Dendritic cell treated with granulocyte-macrophage colony-stimulating factor and Interleukin-4, amounts not matched to agents 40 ng/mL and 50 ng/mL, for 4 days (primary cell): Measurements from ENCODE around the gene IFI6.
A peak's percentile ranks its signal among the peaks of the same experiment; 100 is the strongest.
"Not testable (repeated sequence)": the region's sequence is repeated elsewhere in the genome, so short reads cannot be mapped to it uniquely, and the experiment has no call there.

Experiments used
- H3K27ac Mint-ChIP-seq: one replicate; pipeline ENCODE4 v1.8.0; 2022; ENCODE audit warnings: mild to moderate bottlenecking, mixed read lengths
- H3K27me3 Mint-ChIP-seq: one replicate; pipeline ENCODE4 v1.8.0; 2022; ENCODE audit warnings: mild to moderate bottlenecking, mixed read lengths
- H3K36me3 Mint-ChIP-seq: one replicate; pipeline ENCODE4 v1.8.0; 2022; ENCODE audit warnings: low read depth, mixed read lengths
- H3K4me1 Mint-ChIP-seq: one replicate; pipeline ENCODE4 v1.8.0; 2022; ENCODE audit warnings: low read depth, mixed read lengths
- H3K4me3 Mint-ChIP-seq: one replicate; pipeline ENCODE4 v1.8.0; 2022; ENCODE audit warnings: mild to moderate bottlenecking, moderate library complexity, mixed read lengths
- H3K9me3 Mint-ChIP-seq: one replicate; pipeline ENCODE4 v1.8.0; 2022; ENCODE audit warnings: mixed read lengths
- intact Hi-C: fragments of 100-400 bp; cut with micrococcal nuclease; formaldehyde crosslinking; loops from one replicate; pipeline ENCODE4 v1.15.0; 2022

IFI6 gene

DNA sequence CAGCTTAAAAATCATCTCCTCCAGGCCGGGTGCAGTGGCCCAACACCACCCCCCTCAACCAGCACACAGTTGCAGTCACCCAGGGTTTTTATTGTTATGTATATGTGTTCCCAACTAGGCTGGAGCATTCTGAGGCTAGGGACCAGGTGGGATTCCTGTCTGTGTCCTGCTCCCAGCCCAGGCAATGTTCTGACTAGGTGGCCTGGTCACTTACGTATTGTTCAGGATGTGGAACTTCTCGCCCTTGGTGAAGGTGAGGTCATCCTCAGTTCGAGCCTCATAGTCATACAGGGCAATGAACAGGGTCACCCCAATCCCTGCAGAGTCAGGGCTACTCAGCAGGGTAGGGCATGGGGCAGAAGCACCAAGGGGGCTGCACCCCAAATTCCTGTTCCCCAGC is 49.2 kb downstream of the IFI6 start:
- Mint-ChIP-seq H3K9me3 (no peaks in the 10 kb centered on the region), H3K27ac (no peak overlapping the region), H3K4me1 (peaks cover 36% of the 10 kb centered on the region), H3K27me3 (no peaks in the 10 kb centered on the region), H3K4me3 (no peak overlapping the region), H3K36me3 (peaks cover 23% of the 10 kb centered on the region)
- intact Hi-C loops = no loop called here

DNA sequence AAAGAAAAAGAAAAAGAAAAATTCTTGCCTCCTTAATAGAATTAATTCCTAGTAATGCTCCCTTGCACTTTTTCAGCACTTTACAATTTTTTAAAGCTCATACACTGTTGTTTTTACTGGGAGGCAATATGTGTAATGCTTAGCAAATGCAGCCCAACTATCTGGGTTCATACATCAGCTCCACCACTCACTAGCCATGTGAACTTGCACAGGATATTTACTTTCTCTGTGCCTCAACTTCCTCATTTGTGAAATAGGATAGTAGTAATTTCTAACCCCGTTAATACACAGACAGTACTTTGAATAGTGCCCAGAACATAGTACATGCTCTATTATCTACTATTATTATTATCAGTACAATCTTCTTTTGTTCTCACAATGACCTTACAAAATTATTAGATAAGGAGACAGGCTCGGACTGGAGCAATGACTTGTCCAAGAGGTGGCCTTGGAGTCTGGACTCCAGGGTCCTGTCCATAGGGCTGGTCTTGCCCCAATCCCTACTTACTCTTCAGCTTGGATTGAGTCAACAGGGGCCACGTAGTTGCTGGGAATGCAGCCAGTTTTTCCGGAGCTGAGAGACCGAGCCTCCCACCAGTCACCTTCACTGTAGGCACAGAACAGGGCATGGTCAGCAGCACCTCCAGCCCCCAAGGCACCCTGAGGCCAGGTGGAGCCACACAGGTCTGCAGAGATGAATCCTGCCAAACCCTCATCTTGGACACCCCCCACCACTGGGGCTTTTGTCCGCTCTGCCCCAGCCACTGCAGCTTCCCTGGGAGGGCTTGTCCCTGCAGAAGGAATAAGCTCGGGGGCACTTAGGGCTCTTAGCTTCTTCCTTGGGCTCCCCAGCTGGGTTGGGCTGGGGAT is 50.7 kb downstream of the IFI6 start:
- Mint-ChIP-seq H3K27ac (no peak overlapping the region), H3K27me3 (no peaks in the 10 kb centered on the region), H3K4me1 (peaks cover 51% of the 10 kb centered on the region), H3K4me3 (no peak overlapping the region), H3K9me3 (no peaks in the 10 kb centered on the region), H3K36me3 (peaks cover 38% of the 10 kb centered on the region)
- intact Hi-C loops = no loop called here

DNA sequence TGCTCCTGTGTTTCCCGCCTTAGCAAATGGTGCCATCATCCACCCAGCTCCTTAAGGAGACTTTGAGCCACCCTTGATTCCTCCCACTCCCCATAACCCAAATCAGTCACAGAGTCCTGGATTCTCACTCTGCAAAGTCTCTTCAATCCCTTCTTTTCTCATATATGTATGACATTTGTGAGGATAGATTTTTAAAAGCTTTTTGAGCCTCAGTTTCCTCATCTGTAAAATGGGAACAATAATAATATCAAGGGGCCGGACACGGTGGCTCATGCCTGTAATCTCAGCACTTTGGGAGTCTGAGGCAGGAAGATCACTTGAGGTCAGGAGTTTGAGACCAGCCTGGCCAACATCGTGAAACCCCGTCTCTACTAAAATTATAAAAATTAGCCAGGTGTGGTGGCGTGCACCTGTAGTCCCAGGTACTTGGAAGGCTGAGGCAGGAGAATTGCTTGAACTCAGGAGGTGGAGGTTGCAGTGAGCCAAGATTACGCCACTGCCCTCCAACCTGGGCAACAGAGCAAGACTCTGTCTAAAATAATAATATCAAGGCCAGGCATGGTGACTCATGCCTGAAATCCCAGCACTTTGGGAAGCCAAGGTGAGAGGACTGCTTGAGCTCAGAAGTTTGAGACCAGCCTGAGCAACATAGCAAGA is 52.1 kb downstream of the IFI6 start:
- H3K36me3 Mint-ChIP-seq = peaks cover 52% of the 10 kb centered on the region
- peak overlapping the region; percentile 54 for H3K27ac Mint-ChIP-seq
- H3K4me3 Mint-ChIP-seq, H3K27me3 Mint-ChIP-seq, H3K9me3 Mint-ChIP-seq, intact Hi-C loops: not testable (repeated sequence)
- peaks cover 65% of the 10 kb centered on the region for H3K4me1 Mint-ChIP-seq

DNA sequence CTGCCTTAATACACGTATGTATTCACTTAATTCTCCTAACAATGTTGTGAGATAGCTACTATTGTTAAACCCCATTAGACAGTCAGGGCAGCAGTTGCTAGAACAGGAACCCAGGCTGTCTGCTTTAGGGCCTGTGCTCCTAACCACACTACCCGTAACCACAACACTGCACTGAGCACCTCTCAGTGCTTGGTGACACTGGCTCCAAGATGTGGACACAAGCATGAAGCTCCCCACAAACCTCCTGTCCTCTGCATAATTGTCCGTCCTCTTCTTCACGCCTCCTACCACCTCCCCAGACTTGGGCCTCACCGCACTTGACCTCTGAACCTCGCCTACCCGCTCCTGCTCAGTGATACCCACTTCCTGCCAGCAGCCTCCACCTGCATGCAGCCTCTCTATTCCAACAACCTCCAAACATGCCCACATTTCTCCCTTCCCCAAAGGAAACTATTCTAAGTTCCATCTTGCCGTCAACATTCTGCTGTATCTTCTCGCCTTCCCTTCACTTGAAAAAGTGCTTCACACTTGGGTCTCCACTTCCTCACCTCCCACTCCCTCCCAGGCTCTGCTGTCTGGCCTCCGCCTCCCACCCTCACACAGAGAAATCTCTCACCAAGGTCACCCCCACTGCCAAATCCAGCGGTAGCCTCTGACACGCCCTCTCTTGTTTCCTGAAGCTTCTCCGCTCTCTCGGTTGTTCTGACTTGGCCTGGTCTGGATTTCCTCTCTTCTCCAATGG is 53.5 kb downstream of the IFI6 start:
- Mint-ChIP-seq H3K36me3 (peaks cover 66% of the 10 kb centered on the region), H3K4me1 (peaks cover 71% of the 10 kb centered on the region), H3K4me3 (peak overlapping the region; percentile 7), H3K27ac (peak overlapping the region; percentile 54), H3K27me3 (no peaks in the 10 kb centered on the region), H3K9me3 (no peaks in the 10 kb centered on the region)
- intact Hi-C loops = no loop called here

DNA sequence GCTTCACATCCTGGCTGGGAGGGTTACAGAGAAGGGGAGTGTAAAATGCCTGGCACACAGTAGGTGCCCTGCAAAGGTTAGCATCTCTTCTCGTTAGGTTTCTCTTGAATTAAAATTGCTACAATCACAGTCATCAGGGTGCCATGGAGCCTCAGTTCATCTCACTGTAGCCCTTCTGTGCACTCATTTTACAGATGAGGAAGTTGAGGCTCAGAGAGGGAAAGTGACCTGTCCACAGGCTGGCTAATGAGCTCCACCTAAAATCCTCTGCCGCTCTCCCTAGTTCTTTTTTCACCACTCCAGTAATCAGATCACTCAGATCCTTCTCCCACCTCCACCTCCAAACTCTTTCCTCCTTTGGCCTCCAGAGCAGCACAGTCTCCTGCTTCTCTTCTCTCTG is 54.6 kb downstream of the IFI6 start:
- H3K4me3 Mint-ChIP-seq = no peak overlapping the region
- peak overlapping the region; percentile 67 for H3K27ac Mint-ChIP-seq
- no peaks in the 10 kb centered on the region for H3K9me3 Mint-ChIP-seq
- peaks cover 77% of the 10 kb centered on the region for H3K36me3 Mint-ChIP-seq
- peaks cover 80% of the 10 kb centered on the region for H3K4me1 Mint-ChIP-seq
- intact Hi-C loops = no loop called here
- no peaks in the 10 kb centered on the region for H3K27me3 Mint-ChIP-seq

DNA sequence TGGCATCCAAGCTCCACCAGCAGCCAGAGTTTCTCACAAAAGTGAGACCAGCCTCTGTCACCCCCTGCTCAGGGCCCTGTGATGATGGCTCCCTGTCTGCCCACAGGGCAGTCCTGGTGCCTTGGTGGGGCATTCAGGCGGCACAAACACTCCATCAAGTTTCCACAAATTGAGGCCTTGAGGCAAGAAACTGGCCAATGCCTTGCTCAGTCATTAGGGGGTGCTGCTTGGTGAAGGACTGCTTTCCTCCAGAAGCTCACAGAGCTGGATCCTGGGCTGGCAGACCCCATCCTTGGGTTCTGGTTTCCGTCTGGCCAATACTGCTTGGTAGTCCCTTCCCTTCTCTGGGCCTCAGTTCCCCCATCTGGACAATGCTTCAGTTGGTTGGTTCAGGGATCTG is 55.6 kb downstream of the IFI6 start:
- Mint-ChIP-seq H3K27me3 (no peaks in the 10 kb centered on the region), H3K9me3 (no peaks in the 10 kb centered on the region), H3K4me3 (no peak overlapping the region), H3K4me1 (peaks cover 80% of the 10 kb centered on the region), H3K36me3 (peaks cover 87% of the 10 kb centered on the region), H3K27ac (peak overlapping the region; percentile 29)
- intact Hi-C loops = no loop called here
